ENCODE results near the gene NRG4.
"Not testable (repeated sequence)": the region's sequence is repeated elsewhere in the genome, so short reads cannot be mapped to it uniquely, and the experiment has no call there.

Gene NRG4

DNA sequence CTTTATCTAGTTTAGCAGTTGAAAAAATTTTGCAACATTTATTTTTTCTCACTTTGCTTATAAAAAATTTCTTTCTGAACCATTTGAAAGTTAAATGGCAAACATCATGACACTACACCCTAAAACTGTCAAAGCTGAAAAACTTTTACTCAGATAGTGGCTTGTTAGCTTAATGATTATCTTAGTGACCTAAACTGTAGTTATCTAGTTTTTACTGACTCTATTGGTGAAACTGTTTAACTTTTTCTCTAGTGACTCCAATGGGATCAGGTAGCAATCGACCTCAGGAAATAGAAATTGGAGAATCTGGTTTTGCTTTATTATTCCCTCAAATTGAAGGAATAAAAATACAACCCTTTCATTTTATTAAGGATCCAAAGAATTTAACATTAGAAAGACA is 95.2 kb downstream of the NRG4 start:
- no peak for DNase-seq

DNA sequence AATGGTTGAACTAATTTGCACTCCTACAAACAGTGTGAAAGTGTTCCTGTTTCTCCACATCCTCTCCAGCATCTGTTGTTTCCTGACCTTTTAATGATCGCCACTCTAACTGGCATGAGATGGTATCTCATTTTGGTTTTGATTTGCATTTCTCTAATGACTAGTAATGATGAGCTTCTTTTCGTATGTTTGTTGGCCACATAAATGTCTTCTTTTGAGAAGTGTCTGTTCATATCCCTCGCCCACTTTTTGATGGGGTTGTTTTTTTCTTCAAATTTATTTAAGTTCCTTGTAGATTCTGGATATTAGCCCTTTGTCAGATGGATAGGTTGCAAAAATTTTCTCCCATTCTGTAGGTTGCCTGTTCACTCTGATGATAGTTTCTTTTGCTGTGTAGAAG is 101.9 kb downstream of the NRG4 start:
- H3K4me2 ChIP-seq (ENCODE audit: insufficient read depth, low read length); H3K4me3 ChIP-seq (ENCODE audit: low read depth in 1 of 2, low read length in 2 of 2); ATAC-seq (ENCODE audit: insufficient read depth, low read depth); H4K20me1 ChIP-seq (ENCODE audit: insufficient read depth, low read length); H3K27me3 ChIP-seq (ENCODE audit: insufficient read depth, low read length, poor library complexity); H3K27ac ChIP-seq (ENCODE audit: low read length); H3K4me1 ChIP-seq (ENCODE audit: insufficient read depth, low read length); DNase-seq; H3K9me3 ChIP-seq (ENCODE audit: insufficient read depth, low read length, severe bottlenecking); H2AFZ ChIP-seq (ENCODE audit: low read depth, low read length); H3K9ac ChIP-seq (ENCODE audit: low read depth, low read length): not testable (repeated sequence)
- H3K36me3 ChIP-seq (ENCODE audit: insufficient read depth, low read length): peaks cover 32% of the 10 kb centered on the region
- H3K79me2 ChIP-seq (ENCODE audit: insufficient read depth, low read length): peaks cover 27% of the 10 kb centered on the region; the same call in 1 of the 2 replicates

More for the DNA sequence above, 95.2 kb downstream of the NRG4 start:
- Histone ChIP-seq H2AFZ (ENCODE audit: low read depth, low read length) (no peak overlapping the region), H3K9ac (ENCODE audit: low read depth, low read length) (no peak overlapping the region), H3K4me2 (ENCODE audit: insufficient read depth, low read length) (no peak overlapping the region), H4K20me1 (ENCODE audit: insufficient read depth, low read length) (no peaks in the 10 kb centered on the region), H3K4me3 (ENCODE audit: low read depth in 1 of 2, low read length in 2 of 2) (no peak overlapping the region), H3K36me3 (ENCODE audit: insufficient read depth, low read length) (peaks cover 48% of the 10 kb centered on the region), H3K9me3 (ENCODE audit: insufficient read depth, low read length, severe bottlenecking) (no peaks in the 10 kb centered on the region), H3K4me1 (ENCODE audit: insufficient read depth, low read length) (no peaks in the 10 kb centered on the region), H3K27ac (ENCODE audit: low read length) (no peak overlapping the region), H3K79me2 (ENCODE audit: insufficient read depth, low read length) (0 out of 2 replicates have a peak, but pooled peaks cover 4% of the 10 kb centered on the region), H3K27me3 (ENCODE audit: insufficient read depth, low read length, poor library complexity) (no peaks in the 10 kb centered on the region)
- no peak for ATAC-seq (ENCODE audit: insufficient read depth, low read depth)
- TF ChIP-seq, protein P1, sequence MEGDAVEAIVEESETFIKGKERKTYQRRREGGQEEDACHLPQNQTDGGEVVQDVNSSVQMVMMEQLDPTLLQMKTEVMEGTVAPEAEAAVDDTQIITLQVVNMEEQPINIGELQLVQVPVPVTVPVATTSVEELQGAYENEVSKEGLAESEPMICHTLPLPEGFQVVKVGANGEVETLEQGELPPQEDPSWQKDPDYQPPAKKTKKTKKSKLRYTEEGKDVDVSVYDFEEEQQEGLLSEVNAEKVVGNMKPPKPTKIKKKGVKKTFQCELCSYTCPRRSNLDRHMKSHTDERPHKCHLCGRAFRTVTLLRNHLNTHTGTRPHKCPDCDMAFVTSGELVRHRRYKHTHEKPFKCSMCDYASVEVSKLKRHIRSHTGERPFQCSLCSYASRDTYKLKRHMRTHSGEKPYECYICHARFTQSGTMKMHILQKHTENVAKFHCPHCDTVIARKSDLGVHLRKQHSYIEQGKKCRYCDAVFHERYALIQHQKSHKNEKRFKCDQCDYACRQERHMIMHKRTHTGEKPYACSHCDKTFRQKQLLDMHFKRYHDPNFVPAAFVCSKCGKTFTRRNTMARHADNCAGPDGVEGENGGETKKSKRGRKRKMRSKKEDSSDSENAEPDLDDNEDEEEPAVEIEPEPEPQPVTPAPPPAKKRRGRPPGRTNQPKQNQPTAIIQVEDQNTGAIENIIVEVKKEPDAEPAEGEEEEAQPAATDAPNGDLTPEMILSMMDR (IDR thresholded peaks at IDR 0.05; ENCODE audit: borderline replicate concordance, extremely low read depth, low read length, poor library complexity, severe bottlenecking): no peak
- no peak for TF ChIP-seq EZH2 (IDR thresholded peaks at IDR 0.05; ENCODE audit: borderline replicate concordance, low read depth, low read length, severe bottlenecking)

DNA sequence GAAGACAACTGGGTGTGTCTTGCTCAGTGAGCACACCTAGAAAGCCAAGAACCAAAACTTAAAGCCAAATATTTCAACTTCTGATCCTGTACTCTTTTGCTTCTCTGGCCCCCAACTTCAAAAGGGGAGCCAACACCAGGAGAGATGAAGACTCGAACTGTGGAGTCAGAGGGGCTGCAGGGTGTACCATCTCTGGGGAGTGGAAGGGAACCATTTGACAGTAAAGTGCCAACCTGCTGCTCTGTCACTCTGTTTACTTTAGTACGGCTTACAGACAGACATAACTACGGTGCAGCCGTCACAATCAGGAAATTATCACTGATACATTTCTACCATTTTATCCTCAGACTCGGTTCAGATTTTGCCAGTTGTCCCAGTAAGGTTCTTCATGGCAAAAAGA is 107.0 kb downstream of the NRG4 start:
- no peak for ATAC-seq (ENCODE audit: insufficient read depth, low read depth)
- H3K79me2 ChIP-seq (ENCODE audit: insufficient read depth, low read length): peaks cover 39% of the 10 kb centered on the region
- H4K20me1 ChIP-seq (ENCODE audit: insufficient read depth, low read length): no peaks in the 10 kb centered on the region; the same call in 1 of the 2 replicates
- H2AFZ ChIP-seq (ENCODE audit: low read depth, low read length): no peak overlapping the region
- peaks cover 29% of the 10 kb centered on the region for H3K36me3 ChIP-seq (ENCODE audit: insufficient read depth, low read length)
- H3K27me3 ChIP-seq (ENCODE audit: insufficient read depth, low read length, poor library complexity): no peaks in the 10 kb centered on the region
- TF ChIP-seq, protein P1 (IDR thresholded peaks at IDR 0.05; ENCODE audit: borderline replicate concordance, extremely low read depth, low read length, poor library complexity, severe bottlenecking): no peak
- no peak for TF ChIP-seq EZH2 (IDR thresholded peaks at IDR 0.05; ENCODE audit: borderline replicate concordance, low read depth, low read length, severe bottlenecking)
- no peak for DNase-seq
- no peak overlapping the region for H3K27ac ChIP-seq (ENCODE audit: low read length)
- H3K9ac ChIP-seq (ENCODE audit: low read depth, low read length): no peak overlapping the region
- H3K4me3 ChIP-seq (ENCODE audit: low read depth in 1 of 2, low read length in 2 of 2): no peak overlapping the region; a peak in 1 of 4 replicates
- peaks cover 48% of the 10 kb centered on the region for H3K4me1 ChIP-seq (ENCODE audit: insufficient read depth, low read length)
- no peaks in the 10 kb centered on the region for H3K9me3 ChIP-seq (ENCODE audit: insufficient read depth, low read length, severe bottlenecking)
- peak overlapping the region; percentile 43; the same call in 1 of the 2 replicates for H3K4me2 ChIP-seq (ENCODE audit: insufficient read depth, low read length)

DNA sequence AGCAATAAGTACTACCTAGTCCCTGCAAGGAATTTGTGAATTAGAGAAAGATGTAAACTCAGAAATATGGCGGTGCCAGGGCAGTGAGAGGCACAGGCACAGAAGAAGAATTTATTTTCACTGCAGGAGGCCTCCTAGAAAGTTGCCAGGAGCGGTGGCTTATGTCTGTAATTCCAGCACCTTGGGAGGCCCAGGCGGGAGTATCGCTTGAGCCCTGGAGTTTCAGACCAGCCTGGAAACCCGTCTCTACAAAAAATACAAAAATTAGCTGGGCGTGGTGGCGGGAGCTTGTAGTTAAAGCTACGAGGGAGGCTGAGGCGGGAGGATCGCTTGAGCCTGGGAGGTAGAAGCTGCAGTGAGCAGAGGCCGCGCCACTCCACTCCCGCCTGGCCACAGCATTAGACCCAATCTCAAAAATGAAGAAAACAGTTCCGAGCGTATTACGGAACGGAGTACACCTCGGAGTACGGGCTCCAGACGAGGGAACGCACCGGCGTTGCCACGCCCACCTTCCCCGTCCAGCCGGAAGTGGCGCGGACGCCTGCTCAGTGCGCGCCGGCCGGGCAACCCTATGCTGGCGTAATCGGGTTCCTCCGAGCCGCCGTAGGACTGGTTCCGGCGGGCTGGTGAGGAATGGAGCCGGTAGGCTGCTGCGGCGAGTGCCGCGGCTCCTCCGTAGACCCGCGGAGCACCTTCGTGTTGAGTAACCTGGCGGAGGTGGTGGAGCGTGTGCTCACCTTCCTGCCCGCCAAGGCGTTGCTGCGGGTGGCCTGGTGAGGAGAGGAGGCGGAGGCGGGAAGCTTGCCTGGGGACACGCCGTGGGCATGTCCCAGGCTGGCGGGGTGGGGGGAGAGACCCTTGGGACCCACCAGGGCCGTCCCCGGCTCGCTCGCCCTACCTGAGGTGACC is 108.6 kb downstream of the NRG4 start, which contains the start of gene FBXO22:
FBXO22 (plus strand) TSS at position 548 of the 909 bp plus-strand sequence; CDS start at position 634, 86 bp downstream.
- Histone ChIP-seq H3K27ac (ENCODE audit: low read length) (peak within 1 kb of the TSS; percentile 76), H3K36me3 (ENCODE audit: insufficient read depth, low read length) (peaks cover 29% of the 10 kb centered on the region), H3K79me2 (ENCODE audit: insufficient read depth, low read length) (peaks cover 31% of the 10 kb centered on the region), H4K20me1 (ENCODE audit: insufficient read depth, low read length) (no peaks in the 10 kb centered on the region; the same call in 1 of the 2 replicates), H3K4me2 (ENCODE audit: insufficient read depth, low read length) (peak within 1 kb of the TSS; percentile 73), H3K27me3 (ENCODE audit: insufficient read depth, low read length, poor library complexity) (no peaks in the 10 kb centered on the region), H3K9ac (ENCODE audit: low read depth, low read length) (peak within 1 kb of the TSS; percentile 73), H2AFZ (ENCODE audit: low read depth, low read length) (peak within 1 kb of the TSS; percentile 81), H3K9me3 (ENCODE audit: insufficient read depth, low read length, severe bottlenecking) (no peaks in the 10 kb centered on the region), H3K4me1 (ENCODE audit: insufficient read depth, low read length) (peaks cover 48% of the 10 kb centered on the region), H3K4me3 (ENCODE audit: low read depth in 1 of 2, low read length in 2 of 2) (peak within 1 kb of the TSS; percentile 68 to 88; a peak in 3 of 4 replicates)
- DNase-seq: peak; percentile 87
- TF ChIP-seq, protein P1 (IDR thresholded peaks at IDR 0.05; ENCODE audit: borderline replicate concordance, extremely low read depth, low read length, poor library complexity, severe bottlenecking): no peak
- TF ChIP-seq EZH2 (IDR thresholded peaks at IDR 0.05; ENCODE audit: borderline replicate concordance, low read depth, low read length, severe bottlenecking): no peak
- ATAC-seq (ENCODE audit: insufficient read depth, low read depth): peak; percentile 97
